GM12892 (cell line): ENCODE results near the gene TAF10.

ENCODE experiments used
- POLR2A ChIP-seq: IDR thresholded peaks from 2 replicates; pipeline ENCODE4 v1.6.1; 2011; ENCODE audit warnings: low read depth, low read length, control low read depth
- TAF1 ChIP-seq: IDR thresholded peaks from 2 replicates; pipeline ENCODE4 v1.6.1; 2011; ENCODE audit warnings: low read depth, mild to moderate bottlenecking, control low read depth, low read length, borderline replicate concordance

DNA sequence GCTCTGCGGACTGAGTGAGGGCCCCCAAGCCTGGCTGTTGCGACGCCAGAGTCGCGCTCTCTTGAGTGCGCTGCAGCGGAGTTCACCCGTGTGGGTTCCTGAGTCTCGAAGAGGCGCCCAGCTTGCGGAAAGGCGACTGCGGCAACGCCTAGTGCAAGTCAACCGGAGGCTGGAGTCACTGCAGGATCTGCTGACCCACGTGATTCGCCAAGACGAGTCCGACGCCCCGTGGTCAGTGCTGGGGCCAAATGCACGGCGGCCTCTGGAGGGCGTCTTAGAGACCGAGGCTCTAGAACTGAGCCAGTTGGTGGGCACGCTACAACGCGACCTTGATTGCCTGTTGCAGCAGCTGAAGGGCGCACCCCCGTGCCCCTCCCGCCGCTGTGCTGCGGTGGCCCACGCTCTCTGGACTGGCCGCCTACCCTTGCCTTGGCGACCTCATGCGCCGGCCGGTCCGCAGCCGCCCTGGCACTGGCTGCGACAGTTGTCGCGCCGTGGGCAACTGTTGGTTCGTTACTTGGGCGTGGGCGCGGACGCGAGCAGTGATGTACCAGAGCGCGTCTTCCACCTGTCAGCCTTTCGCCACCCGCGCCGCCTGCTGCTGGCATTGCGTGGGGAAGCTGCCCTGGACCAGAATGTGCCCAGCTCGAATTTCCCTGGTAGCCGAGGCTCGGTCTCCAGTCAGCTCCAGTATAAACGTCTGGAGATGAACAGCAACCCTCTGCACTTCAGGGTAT is 41.2 kb downstream of the TAF10 start:
- no peak for TF ChIP-seq POLR2A
- TF ChIP-seq TAF1: no peak
